GM18873 (cell line): ENCODE data around the gene SLC38A3.
"Not testable (repeated sequence)": the region's sequence is repeated elsewhere in the genome, so short reads cannot be mapped to it uniquely, and the experiment has no call there.

Experiments
- ATAC-seq: cut with Tn5 transposase; IDR thresholded peaks from one replicate; pipeline ENCODE4 v1.9.1; 2021; ENCODE audit warnings: mild to moderate bottlenecking, moderate library complexity, moderate number of reproducible peaks; ENCODE audit not compliant: unreplicated experiment, low FRiP score

SLC38A3 gene

GRCh38 chr3:50245251-50245745, 40.2 kb downstream of the SLC38A3 start:
- no peak for ATAC-seq

- ATAC-seq, result peak; percentile 42
These were observed 40.9 kb downstream of the SLC38A3 start for GRCh38 chr3:50245831-50246516.

GRCh38 chr3:50246517-50246954, 41.5 kb downstream of the SLC38A3 start:
- no peak for ATAC-seq

- ATAC-seq, result no peak
These were observed 43.3 kb downstream of the SLC38A3 start for GRCh38 chr3:50248387-50248786.

- ATAC-seq, result no peak
These were observed 44.4 kb downstream of the SLC38A3 start for GRCh38 chr3:50249457-50249856.

- no peak for ATAC-seq
These were observed 45.4 kb downstream of the SLC38A3 start for GRCh38 chr3:50250514-50250913.

GRCh38 chr3:50251220-50251619, 46.1 kb downstream of the SLC38A3 start:
- ATAC-seq, result no peak

- ATAC-seq, result no peak
These were observed 49.6 kb downstream of the SLC38A3 start for GRCh38 chr3:50254577-50255250.

GRCh38 chr3:50255251-50255615, 50.2 kb downstream of the SLC38A3 start:
- no peak for ATAC-seq

GRCh38 chr3:50256978-50257890, 52.2 kb downstream of the SLC38A3 start:
- ATAC-seq, result no peak

GRCh38 chr3:50258029-50258680, 53.1 kb downstream of the SLC38A3 start:
- ATAC-seq, result no peak

- no peak for ATAC-seq
These were observed 53.9 kb downstream of the SLC38A3 start for GRCh38 chr3:50258979-50259378.

- ATAC-seq, result peak; percentile 19
These were observed 54.5 kb downstream of the SLC38A3 start for GRCh38 chr3:50259432-50260026.

- peak; percentile 68 for ATAC-seq
These were observed 55.2 kb downstream of the SLC38A3 start for GRCh38 chr3:50260027-50260941.

GRCh38 chr3:50260942-50261441, 55.9 kb downstream of the SLC38A3 start:
- no peak for ATAC-seq

GRCh38 chr3:50261505-50261904, 56.4 kb downstream of the SLC38A3 start:
- ATAC-seq, result no peak

- ATAC-seq, result not testable (repeated sequence)
These were observed 57.1 kb downstream of the SLC38A3 start for GRCh38 chr3:50262200-50262599.

GRCh38 chr3:50262778-50263177, 57.7 kb downstream of the SLC38A3 start:
- no peak for ATAC-seq
